Bronchial epithelial cell (primary cell): ENCODE measurements around the gene PTAFR. TPM values are rescaled to one million over a fixed set of nuclear protein-coding genes. Genes with fewer than 3 reads are reported as not detected.

Experiments used
- DNase-seq: peaks from one replicate; pipeline ENCODE4 v3.0.0-alpha.2; 2010; ENCODE audit warnings: low read depth
- FAIRE-seq: peaks from 2 replicates; lab custom pipeline; 2011; peaks lifted over from hg19 to GRCh38; lab: Jason Lieb, UNC
- H3K27me3 ChIP-seq: 2 replicates; pipeline ENCODE4 v1.5.1; 2011; ENCODE audit warnings: low read length; ENCODE audit not compliant: control insufficient read depth, insufficient read depth
- H3K36me3 ChIP-seq: 2 replicates; pipeline ENCODE4 v1.5.1; 2011; ENCODE audit warnings: low read length; ENCODE audit not compliant: control insufficient read depth, insufficient read depth
- H3K4me3 ChIP-seq: 2 replicates; pipeline ENCODE4 v1.5.1; 2011; ENCODE audit warnings: mild to moderate bottlenecking, low read depth, low read length, control low read depth
- CTCF ChIP-seq: IDR thresholded peaks from 2 replicates; pipeline ENCODE4 v1.5.1; 2011; ENCODE audit warnings: mild to moderate bottlenecking, moderate library complexity, low read length, control low read depth, inconsistent platforms; ENCODE audit not compliant: insufficient read depth, severe bottlenecking
- total RNA-seq: library from RNA; depleted of rRNA; stranded (reverse); fragments of >200 nt; gene quantifications from 2 replicates; pipeline ENCODE4 v1.2.1, GENCODE V29; 2014

The PTAFR gene
- total RNA-seq, 1 donor from 2014 or later: 5.0 TPM

DNA sequence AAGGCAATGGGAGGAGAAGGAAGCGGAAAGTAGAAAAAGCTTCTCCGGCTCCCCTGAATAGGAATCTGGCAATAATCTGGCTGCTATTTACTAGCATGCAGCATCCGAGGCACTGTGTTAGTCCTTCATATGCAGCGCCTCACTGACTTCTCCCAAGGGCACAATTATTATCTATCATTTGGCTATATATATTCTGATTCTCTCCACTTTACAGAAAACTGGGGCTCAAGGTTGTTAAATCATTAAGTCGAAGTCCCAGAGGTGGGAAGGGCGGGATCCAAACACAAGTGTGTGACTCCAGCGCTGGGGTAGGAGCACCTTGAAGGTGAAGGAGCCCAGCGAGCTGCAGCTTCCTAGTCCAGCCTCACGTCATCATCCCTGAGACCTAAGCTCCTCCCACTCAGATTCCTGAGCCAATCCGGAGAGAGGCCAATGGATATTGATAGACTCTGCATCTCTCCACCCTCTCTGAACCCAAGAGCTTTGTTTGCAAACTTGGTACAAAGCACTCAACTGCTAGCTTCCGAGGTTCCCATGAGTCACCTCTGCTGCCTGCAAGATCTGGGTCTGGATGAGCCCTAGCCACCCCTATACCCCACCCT, 71.5 kb downstream of the PTAFR start:
- Histone ChIP-seq H3K27me3 (no peaks in the 10 kb centered on the region), H3K36me3 (no peaks in the 10 kb centered on the region), H3K4me3 (peak overlapping the region; percentile 13)
- no peak for FAIRE-seq
- TF ChIP-seq CTCF: no peak
- DNase-seq: peak; percentile 95

GRCh38 chr1:28102189-28102588, 74.3 kb downstream of the PTAFR start:
- Histone ChIP-seq H3K36me3 (no peaks in the 10 kb centered on the region), H3K4me3 (no peak overlapping the region), H3K27me3 (no peaks in the 10 kb centered on the region)
- FAIRE-seq (no peak), DNase-seq (no peak)
- no peak for TF ChIP-seq CTCF

GRCh38 chr1:28099050-28099769, 77.3 kb downstream of the PTAFR start:
- peak; percentile 18 for DNase-seq
- no peak for TF ChIP-seq CTCF
- Histone ChIP-seq H3K27me3 (no peaks in the 10 kb centered on the region), H3K36me3 (no peaks in the 10 kb centered on the region), H3K4me3 (no peak overlapping the region)
- no peak for FAIRE-seq

Other genes starting within 250 kb of the PTAFR start
- 2.4 and 2.7 TPM in 2 replicates for gene SMPDL3B, start 241.7 kb downstream of the PTAFR start, total RNA-seq
- gene XKR8, start 216.7 kb downstream of the PTAFR start, total RNA-seq: 2.4 and 3.2 TPM in 2 replicates
- 5.8 and 7.1 TPM in 2 replicates for gene EYA3, start 88.1 kb downstream of the PTAFR start, total RNA-seq
- 44.2 and 51.7 TPM in 2 replicates for gene DNAJC8, start 56.3 kb upstream of the PTAFR start, total RNA-seq
- gene ATP5IF1, start 59.4 kb upstream of the PTAFR start, total RNA-seq: 286 and 496 TPM in 2 replicates
- 24.2 and 36.4 TPM in 2 replicates for gene SESN2, start 82.8 kb upstream of the PTAFR start, total RNA-seq
- 55.0 and 59.5 TPM in 2 replicates for gene MED18, start 152.3 kb upstream of the PTAFR start, total RNA-seq
- 3.2 and 6.7 TPM in 2 replicates for gene PHACTR4, start 193.1 kb upstream of the PTAFR start, total RNA-seq